Measurements from ENCODE around the gene GYPC. TPM values are rescaled to one million over a fixed set of nuclear protein-coding genes. Genes with fewer than 3 reads are reported as not detected.

GYPC gene
- total and polyA plus RNA-seq, 4 donors = 61.4 to 170 (median 113) TPM

DNA sequence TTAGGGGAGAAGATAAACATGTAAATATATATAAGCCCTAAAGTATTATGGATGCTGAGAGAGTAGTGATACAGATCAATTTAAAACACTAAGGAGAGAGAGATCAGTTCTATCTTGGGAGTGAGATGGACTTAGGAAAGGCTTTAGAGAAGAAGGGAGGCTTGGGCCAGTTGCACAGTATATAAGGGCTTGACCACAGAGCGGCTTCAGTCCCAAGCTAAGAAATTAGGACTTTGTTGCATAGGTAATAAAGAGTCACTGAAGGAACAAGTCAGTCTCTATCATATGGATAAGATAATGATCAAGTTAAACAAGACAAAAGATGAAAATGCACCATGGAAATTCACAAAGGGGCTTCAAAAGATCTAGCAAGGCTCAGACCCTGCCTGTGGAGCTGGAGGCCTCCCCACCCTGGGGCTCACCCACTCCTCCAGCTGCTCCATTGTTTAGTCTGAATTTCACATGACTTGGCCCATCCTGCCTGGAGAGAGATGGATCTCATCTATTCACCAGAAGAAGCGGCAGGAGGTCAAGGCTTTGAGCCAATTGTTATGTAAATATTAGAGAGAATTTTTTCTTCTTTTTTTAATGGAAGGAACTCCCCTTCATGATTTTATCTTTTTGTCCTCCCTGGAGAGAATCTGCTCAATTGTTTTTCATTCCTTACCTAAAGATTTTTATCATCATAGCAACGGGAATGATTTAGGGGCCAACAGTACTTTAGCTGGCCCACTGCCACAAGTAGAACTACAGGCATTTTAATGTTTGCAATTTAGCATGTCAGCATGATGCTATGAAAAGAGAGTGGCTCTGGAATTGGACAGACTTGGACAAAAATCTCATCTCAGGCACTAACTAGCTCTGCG, 44.0 kb downstream of the GYPC start:
- Histone ChIP-seq H3K9ac (ENCODE audit: insufficient read depth in 1 of 2, low read length in 2 of 2) (no peak overlapping the region), H3K27ac (ENCODE audit: low read depth in 1 of 2, low read length in 1 of 2) (no peak overlapping the region), H3K9me3 (ENCODE audit: control insufficient read depth in 4 of 4, insufficient read depth in 3 of 4, low read length in 3 of 4) (no peaks in the 10 kb centered on the region), H3K4me1 (ENCODE audit: control insufficient read depth in 5 of 5, insufficient read depth in 5 of 5, low read length in 5 of 5) (peaks cover 3 to 39% (median 16%) of the 10 kb centered on the region in 5 donors), H3K36me3 (ENCODE audit: control insufficient read depth in 4 of 4, insufficient read depth in 4 of 4, low read length in 4 of 4) (peaks cover 7 to 30% (median 16%) of the 10 kb centered on the region in 4 donors), H3K4me3 (no peak overlapping the region), H3K27me3 (ENCODE audit: control insufficient read depth in 3 of 3, insufficient read depth in 3 of 3, low read length in 2 of 3) (no peaks in the 10 kb centered on the region)
- peak; percentile 65 to 92 (median 92) for DNase-seq
- TF ChIP-seq, protein P1, sequence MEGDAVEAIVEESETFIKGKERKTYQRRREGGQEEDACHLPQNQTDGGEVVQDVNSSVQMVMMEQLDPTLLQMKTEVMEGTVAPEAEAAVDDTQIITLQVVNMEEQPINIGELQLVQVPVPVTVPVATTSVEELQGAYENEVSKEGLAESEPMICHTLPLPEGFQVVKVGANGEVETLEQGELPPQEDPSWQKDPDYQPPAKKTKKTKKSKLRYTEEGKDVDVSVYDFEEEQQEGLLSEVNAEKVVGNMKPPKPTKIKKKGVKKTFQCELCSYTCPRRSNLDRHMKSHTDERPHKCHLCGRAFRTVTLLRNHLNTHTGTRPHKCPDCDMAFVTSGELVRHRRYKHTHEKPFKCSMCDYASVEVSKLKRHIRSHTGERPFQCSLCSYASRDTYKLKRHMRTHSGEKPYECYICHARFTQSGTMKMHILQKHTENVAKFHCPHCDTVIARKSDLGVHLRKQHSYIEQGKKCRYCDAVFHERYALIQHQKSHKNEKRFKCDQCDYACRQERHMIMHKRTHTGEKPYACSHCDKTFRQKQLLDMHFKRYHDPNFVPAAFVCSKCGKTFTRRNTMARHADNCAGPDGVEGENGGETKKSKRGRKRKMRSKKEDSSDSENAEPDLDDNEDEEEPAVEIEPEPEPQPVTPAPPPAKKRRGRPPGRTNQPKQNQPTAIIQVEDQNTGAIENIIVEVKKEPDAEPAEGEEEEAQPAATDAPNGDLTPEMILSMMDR (IDR thresholded peaks at IDR 0.05; ENCODE audit: control extremely low read depth, extremely low read depth) = no peak
- no peak for ATAC-seq (ENCODE audit: insufficient read depth, low FRiP score)
- 62 to 82% methylated on average over 4 of the region's 4 CpGs for WGBS, 2 donors

DNA sequence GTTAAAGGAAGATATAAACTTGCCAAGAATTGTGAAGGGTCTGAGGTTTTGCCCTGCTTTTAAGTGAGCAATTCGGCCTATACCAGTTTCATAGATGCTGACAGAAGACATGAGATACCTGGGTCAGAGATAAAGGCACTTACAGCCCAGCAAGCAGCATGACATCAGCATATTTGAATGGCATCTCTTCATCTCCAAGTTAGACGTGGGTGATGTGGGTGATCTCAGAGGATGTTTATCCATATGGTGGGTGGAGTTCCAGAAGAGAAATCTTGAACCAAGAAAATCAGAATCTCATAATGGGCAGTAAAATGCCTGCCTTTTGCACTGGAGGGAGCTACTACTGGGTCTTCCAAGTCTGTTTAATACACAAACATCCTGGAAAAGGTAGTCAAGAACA, 44.7 kb downstream of the GYPC start:
- TF ChIP-seq, protein P1 (IDR thresholded peaks at IDR 0.05; ENCODE audit: control extremely low read depth, extremely low read depth) = no peak
- ATAC-seq (ENCODE audit: insufficient read depth, low FRiP score) (no peak), DNase-seq (peak in 2 of 3 donors; percentile 27 to 37)
- Histone ChIP-seq H3K36me3 (ENCODE audit: control insufficient read depth in 4 of 4, insufficient read depth in 4 of 4, low read length in 4 of 4) (peaks cover 7 to 23% (median 15%) of the 10 kb centered on the region in 4 donors), H3K9ac (ENCODE audit: insufficient read depth in 1 of 2, low read length in 2 of 2) (no peak overlapping the region), H3K4me3 (no peak overlapping the region), H3K27me3 (ENCODE audit: control insufficient read depth in 3 of 3, insufficient read depth in 3 of 3, low read length in 2 of 3) (no peaks in the 10 kb centered on the region), H3K27ac (ENCODE audit: low read depth in 1 of 2, low read length in 1 of 2) (no peak overlapping the region), H3K9me3 (ENCODE audit: control insufficient read depth in 4 of 4, insufficient read depth in 3 of 4, low read length in 3 of 4) (no peaks in the 10 kb centered on the region), H3K4me1 (ENCODE audit: control insufficient read depth in 5 of 5, insufficient read depth in 5 of 5, low read length in 5 of 5) (peaks cover 3 to 46% (median 19%) of the 10 kb centered on the region in 5 donors)
- WGBS, 2 donors = 43 to 47% methylated on average over 2 of the region's 2 CpGs

DNA sequence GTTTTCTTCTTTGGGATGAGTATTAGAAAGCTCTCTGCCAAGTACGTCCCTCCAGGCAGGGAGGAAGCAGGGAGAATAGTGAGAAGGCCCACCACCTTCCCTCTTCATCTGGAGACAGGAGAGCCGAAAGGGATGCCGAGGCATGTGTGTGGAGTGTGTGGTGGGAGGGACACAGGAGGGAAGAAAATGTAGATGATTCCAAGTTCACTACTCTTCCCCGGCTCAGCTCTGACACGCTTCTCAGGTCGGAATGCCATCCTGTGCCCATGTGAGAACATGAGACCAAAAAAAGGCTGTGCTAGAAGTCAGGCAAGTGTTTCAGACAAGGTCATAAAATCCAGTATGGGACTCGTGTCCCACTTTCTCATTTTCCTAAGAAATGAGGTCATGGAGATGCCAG, 47.4 kb downstream of the GYPC start:
- no peak for ATAC-seq (ENCODE audit: insufficient read depth, low FRiP score)
- Histone ChIP-seq H3K4me3 (no peak overlapping the region), H3K36me3 (ENCODE audit: control insufficient read depth in 4 of 4, insufficient read depth in 4 of 4, low read length in 4 of 4) (peaks cover 0 to 2% (median 0%) of the 10 kb centered on the region in 4 donors), H3K9me3 (ENCODE audit: control insufficient read depth in 4 of 4, insufficient read depth in 3 of 4, low read length in 3 of 4) (no peaks in the 10 kb centered on the region), H3K9ac (ENCODE audit: insufficient read depth in 1 of 2, low read length in 2 of 2) (no peak overlapping the region), H3K27me3 (ENCODE audit: control insufficient read depth in 3 of 3, insufficient read depth in 3 of 3, low read length in 2 of 3) (no peaks in the 10 kb centered on the region), H3K4me1 (ENCODE audit: control insufficient read depth in 5 of 5, insufficient read depth in 5 of 5, low read length in 5 of 5) (peaks cover 0 to 45% (median 19%) of the 10 kb centered on the region in 5 donors), H3K27ac (ENCODE audit: low read depth in 1 of 2, low read length in 1 of 2) (no peak overlapping the region)
- TF ChIP-seq, protein P1 (IDR thresholded peaks at IDR 0.05; ENCODE audit: control extremely low read depth, extremely low read depth) = no peak
- 93 to 95% methylated on average over 7 of the region's 7 CpGs for WGBS, 2 donors
- no peak for DNase-seq
